Measurements from ENCODE around the gene CDC14A.

Gene CDC14A

DNA sequence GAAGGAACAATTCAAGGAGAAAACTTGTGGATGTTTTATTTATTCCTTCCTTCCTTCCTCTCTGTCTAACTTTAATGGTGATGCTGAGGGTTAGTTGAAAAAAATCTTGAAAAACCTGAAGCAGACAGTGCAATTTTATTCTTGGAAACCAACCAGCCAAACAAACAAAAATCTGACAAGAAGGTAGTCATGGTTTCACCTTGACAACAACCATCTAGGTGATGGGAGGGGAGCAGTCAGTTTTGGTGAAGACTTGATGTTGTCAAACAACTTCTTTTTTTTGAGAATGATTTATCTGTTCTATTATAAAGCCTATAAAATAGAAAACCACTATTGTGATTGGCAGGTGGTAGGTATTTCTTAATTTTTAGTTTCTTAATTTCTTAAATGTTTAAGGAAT is 93.3 kb downstream of the CDC14A start:
- DNase-seq (ENCODE audit: low read depth, low spot score), result no peak

DNA sequence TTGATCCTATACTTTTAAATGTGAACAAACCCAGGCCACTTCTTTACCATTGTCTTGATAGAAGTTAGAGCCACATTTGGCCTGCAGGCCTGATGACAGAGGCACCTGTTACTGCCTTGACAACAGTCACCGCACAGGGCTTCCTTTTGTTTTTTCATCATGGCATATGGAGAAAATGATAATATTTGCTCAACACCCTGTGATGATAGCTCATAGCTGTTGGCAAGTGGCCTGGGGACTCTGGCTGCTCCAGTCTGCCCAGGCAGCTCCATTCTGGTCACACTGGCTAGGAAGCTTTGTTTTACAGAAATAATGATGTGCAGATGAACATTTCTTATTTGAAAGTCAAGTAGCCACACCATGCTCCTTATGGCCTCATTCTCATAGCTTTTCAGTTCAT is 96.1 kb downstream of the CDC14A start:
- DNase-seq (ENCODE audit: low read depth, low spot score), result no peak

DNA sequence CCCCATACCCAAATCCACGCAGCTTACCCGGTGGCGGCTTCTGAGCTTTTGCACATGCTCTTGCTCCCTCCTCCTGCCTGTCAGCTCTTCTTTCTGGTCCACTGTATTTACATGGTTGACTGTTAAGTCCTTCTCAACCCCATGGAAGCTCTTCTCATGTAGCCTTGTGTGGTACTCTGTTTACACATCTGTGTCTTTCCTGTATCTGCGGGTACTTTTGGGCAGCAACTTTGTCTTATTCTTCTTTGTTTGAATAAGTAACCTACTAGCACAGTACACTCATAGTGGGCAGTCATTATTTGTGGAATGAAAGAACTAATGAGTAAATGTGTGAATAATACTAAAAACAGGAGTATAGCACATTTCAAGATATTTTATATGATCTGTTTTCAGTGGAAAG is 97.2 kb downstream of the CDC14A start:
- no peak for DNase-seq (ENCODE audit: low read depth, low spot score)

- DNase-seq (ENCODE audit: low read depth, low spot score), result no peak
These were observed 100.3 kb downstream of the CDC14A start for GRCh38 chr1:100452641-100453040.

DNA sequence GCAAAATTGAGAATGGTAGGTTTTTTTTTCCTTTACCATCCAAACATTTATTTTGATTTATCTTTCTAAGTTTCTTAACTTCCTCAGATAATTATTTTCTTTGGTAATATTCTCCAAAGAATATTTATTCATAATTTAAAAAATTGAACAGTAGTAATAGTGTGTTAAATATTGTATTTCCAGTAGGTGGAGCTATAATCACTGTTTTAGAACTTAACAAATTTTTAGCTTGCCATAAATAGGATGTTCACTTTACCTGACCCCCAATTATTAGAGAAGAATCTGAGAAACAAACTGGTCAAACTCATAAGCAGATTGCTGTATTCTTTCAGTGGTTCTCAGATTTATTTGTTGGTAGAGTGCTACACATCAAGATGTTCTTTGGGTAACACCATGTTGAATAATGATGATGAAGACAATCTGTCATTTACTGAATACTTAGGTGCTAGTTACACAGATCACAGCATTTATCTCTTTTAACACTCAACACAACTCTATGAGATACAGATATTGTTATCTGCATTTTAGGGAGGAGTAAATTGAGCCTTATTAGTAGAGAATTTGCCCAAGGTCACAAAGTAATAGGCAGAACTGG is 103.3 kb downstream of the CDC14A start:
- DNase-seq (ENCODE audit: low read depth, low spot score), result no peak

DNA sequence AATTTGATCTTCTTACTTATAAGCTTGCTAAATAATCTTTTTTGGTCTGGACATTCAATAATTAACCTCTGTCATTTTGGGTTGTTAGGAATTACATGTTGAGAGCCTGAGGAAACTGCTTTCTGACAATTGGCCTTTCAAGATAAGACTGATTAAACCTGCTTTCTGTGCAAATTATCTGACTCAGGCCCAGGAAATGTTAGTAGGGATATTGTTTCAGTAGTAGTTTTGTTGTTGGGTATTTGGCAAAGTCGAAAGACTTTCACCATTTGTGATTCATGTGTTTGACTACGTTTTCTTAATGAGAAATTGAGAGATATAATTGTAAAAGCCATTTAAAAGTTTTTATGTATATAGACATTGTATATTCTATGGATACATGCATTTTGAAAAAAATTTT is 104.6 kb downstream of the CDC14A start:
- DNase-seq (ENCODE audit: low read depth, low spot score), result no peak

DNA sequence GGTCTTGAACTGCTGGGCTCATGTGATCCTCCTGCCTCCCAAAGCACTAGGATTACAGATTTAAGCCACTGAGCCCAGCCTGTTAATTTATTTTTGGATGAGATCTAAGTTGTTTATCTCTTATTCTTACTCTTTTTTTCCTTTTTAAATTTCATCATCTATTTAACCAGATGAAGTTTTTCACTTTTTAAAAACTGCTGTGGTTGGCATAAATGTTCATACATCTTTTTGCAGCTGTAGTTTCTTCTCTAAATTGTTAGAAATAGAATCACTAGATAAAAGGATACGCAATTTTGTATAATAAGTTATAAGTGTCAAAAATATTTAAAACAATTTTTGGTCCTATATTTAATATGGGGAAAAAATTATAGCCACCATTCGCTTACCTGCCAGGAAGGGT is 105.4 kb downstream of the CDC14A start:
- no peak for DNase-seq (ENCODE audit: low read depth, low spot score)

DNA sequence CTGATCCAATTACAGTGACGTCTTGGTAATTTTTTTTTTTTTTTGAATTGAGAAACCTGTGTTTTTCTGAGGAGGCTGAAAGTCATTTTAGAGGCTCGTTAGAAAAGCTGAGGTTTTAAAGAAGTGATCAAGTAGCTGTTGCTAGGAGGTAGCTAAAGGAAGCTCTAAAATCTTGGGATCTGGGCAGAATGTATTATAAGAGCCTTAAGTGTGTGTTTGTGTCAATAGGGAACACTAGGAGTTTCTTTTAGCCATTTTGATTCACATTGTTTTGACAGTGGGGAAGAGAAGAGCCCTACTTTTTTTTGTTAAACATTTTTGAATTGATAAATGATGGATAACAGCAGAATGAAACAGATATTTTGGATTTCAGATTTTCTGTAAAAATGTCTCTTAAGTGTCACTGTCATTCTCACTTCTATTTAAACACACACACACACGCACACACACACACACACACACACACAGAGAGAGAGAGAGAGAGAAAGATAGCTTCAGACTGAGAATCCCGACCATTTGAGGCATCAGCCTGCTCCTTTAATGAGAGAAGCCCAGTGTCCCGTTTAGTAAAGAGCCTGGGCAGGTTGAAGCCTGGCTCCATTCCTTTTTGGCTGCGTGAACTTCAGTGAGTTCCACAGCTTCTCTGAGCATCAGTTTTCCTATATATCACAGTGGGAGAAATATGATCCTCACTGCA is 106.5 kb downstream of the CDC14A start:
- DNase-seq (ENCODE audit: low read depth, low spot score), result no peak

DNA sequence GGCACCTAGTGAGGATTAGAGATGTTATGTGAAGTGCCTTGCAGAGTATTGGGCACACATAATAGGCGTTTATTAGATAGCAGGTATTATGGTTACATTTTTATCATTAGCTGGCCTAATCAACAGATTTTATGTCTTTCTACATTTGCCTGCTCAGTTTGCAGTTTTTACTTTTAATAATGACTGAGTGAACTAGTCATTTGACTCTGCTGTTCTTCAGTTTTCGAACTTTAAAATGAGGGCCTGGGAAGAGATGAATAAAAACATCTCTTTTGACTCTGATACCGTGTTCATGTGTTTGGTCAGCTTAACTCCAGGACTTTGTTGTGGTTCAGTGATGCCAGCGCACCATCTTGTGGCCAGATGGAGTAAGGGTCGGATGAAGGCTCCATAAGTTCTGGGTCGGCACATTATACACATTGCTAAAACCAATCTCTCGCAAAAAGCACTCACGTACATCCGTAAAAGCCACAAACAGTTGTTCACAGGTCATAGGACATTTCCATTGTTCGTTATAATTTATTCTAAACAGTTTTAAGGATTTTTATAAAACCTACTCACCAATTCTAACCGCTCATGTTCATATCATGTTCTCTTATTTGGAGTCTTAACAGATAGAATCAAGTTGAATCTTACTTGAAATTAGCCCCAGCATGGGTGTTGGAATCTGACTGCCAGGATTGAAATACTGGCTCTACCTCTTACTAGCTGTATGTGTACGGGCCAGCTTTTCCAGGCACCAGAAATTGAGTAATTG is 107.2 kb downstream of the CDC14A start:
- peak; percentile 67 for DNase-seq (ENCODE audit: low read depth, low spot score)

- DNase-seq (ENCODE audit: low read depth, low spot score), result no peak
These were observed 108.9 kb downstream of the CDC14A start for GRCh38 chr1:100461222-100461621.

DNA sequence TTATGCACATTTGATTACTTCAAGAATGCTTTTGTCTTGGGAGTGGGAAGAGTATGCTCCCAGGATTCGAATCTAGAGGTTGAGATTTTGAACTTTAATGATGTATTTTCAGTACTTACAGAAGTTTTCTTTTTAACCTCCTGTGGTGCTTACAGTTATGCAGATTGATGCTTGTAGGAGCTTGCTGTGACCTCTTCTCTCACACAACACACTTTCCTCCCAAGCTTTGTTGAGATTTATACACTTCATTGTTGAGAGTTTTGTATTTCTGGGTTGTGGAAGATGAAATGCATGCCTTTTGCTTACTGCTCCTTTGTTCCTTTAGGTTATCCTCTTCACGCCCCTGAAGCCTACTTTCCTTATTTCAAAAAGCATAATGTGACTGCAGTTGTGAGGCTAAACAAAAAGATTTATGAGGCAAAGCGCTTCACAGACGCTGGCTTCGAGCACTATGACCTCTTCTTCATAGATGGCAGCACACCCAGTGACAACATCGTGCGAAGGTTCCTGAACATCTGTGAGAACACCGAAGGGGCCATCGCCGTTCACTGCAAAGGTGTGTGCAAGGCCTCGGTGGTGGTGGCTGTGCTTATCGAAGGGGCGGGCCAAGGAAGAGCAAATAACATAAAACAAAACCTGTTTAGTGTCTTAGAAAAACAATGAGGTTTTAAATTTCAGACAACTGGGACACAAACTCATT is 110.2 kb downstream of the CDC14A start:
- no peak for DNase-seq (ENCODE audit: low read depth, low spot score)

GRCh38 chr1:100463791-100464424 is 111.6 kb downstream of the CDC14A start:
- peak; percentile 57 for DNase-seq (ENCODE audit: low read depth, low spot score)

GRCh38 chr1:100469578-100469977 is 117.3 kb downstream of the CDC14A start:
- no peak for DNase-seq (ENCODE audit: low read depth, low spot score)

DNA sequence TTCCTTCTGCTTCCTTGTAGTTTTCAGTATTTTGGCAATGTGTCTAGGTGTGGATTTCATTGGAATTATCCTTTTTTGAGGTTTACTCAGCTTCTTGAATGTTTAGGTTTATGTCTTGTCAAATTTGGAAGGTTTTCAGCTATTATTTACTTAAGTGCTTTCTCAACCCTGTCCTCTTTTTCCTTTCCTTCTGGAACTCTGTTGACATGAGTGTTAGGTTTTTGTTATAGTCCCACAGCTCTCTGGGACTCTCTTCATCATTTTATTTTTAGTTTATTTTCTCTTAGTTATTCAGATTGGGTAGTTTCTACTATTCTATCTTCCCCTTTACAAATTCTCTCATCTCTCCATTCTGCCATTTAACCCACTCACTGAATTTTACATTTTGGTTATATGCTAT is 122.5 kb downstream of the CDC14A start:
- DNase-seq (ENCODE audit: low read depth, low spot score), result no peak

DNA sequence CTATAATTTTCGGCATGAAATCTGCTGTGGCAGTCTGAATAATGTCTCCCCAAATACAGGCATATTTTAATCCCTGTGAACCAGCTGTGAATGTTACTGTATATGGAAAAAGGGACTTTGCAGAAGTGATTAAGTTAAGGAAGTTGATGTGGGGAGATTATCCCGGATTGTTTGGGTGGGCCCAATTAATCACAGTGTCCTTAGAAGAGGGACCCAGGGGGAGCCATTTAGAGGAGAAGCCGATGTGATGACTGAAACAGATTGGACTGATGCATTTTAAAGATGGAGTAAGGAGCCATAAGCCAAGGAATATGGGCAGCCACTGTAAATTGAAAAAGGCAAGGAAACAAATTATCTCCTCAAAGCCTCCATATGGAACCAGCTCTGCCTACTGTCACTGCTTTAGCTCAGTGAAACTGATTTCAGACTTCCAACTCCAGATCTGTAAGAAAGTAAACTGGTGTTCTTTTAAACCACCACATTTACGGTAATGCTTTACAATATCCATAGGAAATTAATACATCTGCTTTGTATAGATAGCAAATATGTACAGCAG is 124.5 kb downstream of the CDC14A start:
- no peak for DNase-seq (ENCODE audit: low read depth, low spot score)

DNA sequence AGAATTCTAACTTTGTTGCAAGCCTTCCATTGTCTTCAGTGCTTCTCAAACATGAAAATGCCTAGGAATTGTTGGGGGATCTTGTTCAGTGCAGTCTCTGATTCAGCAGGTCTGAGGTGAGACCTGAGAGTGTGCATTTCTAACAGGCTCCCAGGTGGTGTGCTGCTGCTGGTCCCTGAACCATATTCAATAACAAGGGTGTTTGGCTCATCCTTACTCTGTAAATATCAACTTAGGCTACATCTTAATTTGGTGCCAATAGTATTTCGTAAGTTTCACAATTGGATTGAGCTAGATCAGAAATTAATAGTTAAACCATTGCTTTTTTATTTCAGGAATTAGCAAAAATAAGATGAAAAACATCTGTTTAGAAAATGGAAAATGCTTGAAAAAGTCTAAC is 126.5 kb downstream of the CDC14A start:
- no peak for DNase-seq (ENCODE audit: low read depth, low spot score)

DNA sequence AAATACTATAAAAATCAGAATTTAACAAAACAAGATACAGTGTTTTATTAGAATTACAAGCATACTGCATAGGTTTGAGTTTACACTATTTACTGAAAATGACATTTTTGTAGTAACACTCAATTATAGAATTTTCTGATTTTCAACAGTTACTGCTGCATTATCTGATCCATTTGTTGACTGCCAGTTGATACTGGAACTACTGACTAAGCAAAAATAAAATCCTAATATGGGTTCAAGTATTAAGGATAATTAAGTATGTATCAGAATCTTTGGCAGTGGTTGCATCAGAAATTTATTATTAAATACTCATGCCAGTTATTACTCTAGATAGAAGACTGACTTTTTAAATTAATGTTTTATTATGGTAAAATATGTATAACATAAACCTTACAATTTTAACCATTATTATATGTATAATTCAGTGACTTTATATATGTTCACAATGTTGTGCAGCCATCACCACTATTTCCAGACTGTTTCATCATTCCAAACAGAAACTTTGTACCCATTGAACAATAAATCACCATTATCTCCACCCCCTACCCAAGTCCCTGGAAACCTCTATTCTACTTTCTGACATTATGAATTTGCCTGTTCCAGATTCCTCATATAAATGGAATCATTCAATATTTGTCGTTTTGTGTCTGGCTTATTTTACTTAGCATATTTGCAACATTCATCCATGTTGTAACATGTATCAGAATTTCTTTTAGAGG is 127.5 kb downstream of the CDC14A start:
- DNase-seq (ENCODE audit: low read depth, low spot score), result no peak

DNA sequence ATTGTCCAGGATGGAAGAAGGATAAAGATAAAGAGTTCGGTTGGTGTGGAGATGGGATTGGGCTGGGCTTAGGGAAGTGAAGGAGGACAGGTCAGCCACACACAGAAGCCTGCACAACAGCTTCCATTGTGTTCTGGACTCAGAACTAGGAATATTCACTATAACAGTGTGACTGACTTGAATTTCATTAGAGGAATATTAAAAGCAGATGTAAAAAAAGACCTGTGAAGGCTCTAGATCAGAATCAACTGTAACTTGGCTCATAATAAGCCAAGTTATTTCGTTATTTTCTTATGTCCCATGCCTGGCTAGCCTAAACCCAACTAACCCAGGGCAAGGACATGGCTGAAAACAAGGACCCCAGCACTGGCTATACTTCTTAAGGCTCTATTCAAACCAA is 129.0 kb downstream of the CDC14A start:
- DNase-seq (ENCODE audit: low read depth, low spot score), result no peak

DNA sequence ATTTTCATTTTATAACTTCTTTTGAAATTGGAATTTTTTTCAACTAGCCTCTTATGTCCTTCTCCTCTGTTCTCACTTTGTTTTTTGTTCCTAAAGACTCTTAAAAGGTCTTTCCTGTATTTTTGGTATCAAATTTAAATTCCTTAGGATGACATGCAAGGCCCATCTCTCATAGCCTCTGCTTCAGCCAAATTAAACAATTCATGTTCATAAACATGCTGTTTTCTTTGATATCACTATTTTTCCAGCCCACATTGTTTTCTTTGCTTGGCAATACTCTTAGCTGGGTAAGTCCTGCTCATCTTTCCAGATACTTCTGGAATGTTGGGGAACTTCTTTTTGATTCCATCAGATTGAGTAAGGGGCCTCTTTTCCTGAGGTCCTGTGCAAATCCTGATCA is 129.9 kb downstream of the CDC14A start:
- DNase-seq (ENCODE audit: low read depth, low spot score), result peak; percentile 57

DNA sequence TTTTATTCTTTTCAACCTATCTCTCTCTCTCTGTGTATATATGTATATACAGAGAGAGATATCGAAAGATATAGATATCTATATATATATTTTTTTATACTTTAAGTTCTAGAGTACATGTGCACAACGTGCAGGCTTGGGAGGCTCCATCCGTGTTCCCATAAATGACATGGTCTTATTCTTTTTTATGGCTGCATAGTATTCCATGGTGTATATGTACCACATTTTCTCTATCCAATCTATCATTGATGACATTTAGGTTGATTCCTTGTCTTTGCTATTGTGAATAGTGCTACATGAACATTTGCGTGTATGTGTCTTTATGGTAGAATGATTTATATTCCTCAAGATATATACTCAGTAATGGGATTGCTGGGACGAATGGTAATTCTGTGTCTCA is 130.4 kb downstream of the CDC14A start:
- no peak for DNase-seq (ENCODE audit: low read depth, low spot score)

GRCh38 chr1:100483230-100483629 is 130.9 kb downstream of the CDC14A start:
- no peak for DNase-seq (ENCODE audit: low read depth, low spot score)
